ENCODE results near the gene IL1RAPL1.

Gene IL1RAPL1

DNA sequence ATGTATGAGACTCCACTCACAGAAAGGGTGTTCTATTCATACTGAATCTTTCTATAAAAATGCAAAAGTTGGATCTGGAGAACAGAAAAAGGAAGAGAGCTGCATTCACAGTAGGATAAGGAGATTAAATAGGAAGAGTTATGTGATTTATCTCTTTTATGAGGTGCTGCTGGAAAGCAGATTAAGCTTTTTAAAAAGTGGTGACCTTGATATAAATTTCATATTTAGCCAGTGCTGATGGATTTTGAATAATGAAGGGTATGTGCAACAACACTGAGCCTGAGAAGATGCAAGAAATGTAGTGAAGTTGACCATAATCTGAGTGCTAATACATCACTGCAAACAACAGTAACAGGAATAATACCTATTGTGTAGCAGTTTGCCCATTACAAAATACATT, 795.6 kb downstream of the IL1RAPL1 start:
- no peak overlapping the region for H3K4me3 ChIP-seq (ENCODE audit: low read length in 2 of 2)
- H3K4me1 ChIP-seq (ENCODE audit: control insufficient read depth, insufficient read depth, low read length) = no peaks in the 10 kb centered on the region
- no peaks in the 10 kb centered on the region for H3K36me3 ChIP-seq (ENCODE audit: control insufficient read depth in 2 of 2, insufficient read depth in 2 of 2, low read length in 2 of 2)
- no peak overlapping the region for H3K9ac ChIP-seq (ENCODE audit: low read length in 2 of 2)
- peaks cover 0 to 3% of the 10 kb centered on the region in 2 donors for H3K9me3 ChIP-seq (ENCODE audit: control insufficient read depth in 2 of 2, low read length in 2 of 2)
- H3K27ac ChIP-seq (ENCODE audit: low read length) = no peak overlapping the region
- H3K27me3 ChIP-seq (ENCODE audit: control insufficient read depth in 1 of 2, insufficient read depth in 2 of 2, low read length in 2 of 2) = no peaks in the 10 kb centered on the region

DNA sequence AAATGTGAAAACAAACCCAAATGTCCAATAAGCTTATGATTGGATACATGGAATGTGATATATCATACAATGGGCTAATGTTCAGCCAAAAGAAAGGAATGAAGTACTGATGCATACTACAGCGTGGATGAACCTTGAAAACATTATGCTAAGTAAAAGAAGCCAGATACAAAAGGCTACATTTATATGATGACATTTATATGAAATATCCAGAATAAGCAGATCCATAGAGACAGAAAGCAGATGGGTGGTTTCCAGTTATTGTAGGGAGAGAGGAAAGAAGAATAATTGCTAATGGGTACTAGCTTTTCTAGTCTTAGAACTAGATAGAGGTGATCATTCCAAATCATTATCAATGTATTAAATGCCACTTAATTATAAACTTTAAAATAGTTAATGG, 801.3 kb downstream of the IL1RAPL1 start:
- Histone ChIP-seq H3K9me3 (ENCODE audit: control insufficient read depth in 2 of 2, low read length in 2 of 2) (no peaks in the 10 kb centered on the region), H3K9ac (ENCODE audit: low read length in 2 of 2) (no peak overlapping the region), H3K27me3 (ENCODE audit: control insufficient read depth in 1 of 2, insufficient read depth in 2 of 2, low read length in 2 of 2) (no peaks in the 10 kb centered on the region), H3K36me3 (ENCODE audit: control insufficient read depth in 2 of 2, insufficient read depth in 2 of 2, low read length in 2 of 2) (no peaks in the 10 kb centered on the region), H3K4me1 (ENCODE audit: control insufficient read depth, insufficient read depth, low read length) (no peaks in the 10 kb centered on the region), H3K4me3 (ENCODE audit: low read length in 2 of 2) (no peak overlapping the region), H3K27ac (ENCODE audit: low read length) (no peak overlapping the region)

DNA sequence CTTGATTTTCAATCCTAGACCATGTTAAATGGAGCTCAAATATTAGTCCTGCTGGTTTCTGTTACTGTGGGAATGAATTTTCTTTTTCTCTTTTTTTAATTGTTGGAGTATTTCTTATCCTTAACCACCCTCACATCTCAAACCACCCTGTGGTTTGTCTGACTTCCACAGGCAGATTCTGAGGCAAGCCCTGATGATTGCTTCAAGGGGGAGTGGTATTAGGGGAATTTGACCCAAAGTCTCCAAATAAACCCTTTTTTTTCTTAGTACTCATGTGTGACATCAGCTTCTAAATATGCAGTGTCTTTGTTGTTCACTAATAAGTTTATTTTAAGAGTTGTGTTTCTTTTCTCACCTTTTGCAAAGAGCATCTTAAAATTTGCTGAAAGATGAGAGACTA, 810.3 kb downstream of the IL1RAPL1 start:
- Histone ChIP-seq H3K4me3 (ENCODE audit: low read length in 2 of 2) (no peak overlapping the region), H3K27me3 (ENCODE audit: control insufficient read depth in 1 of 2, insufficient read depth in 2 of 2, low read length in 2 of 2) (no peaks in the 10 kb centered on the region), H3K36me3 (ENCODE audit: control insufficient read depth in 2 of 2, insufficient read depth in 2 of 2, low read length in 2 of 2) (no peaks in the 10 kb centered on the region), H3K9me3 (ENCODE audit: control insufficient read depth in 2 of 2, low read length in 2 of 2) (no peaks in the 10 kb centered on the region), H3K27ac (ENCODE audit: low read length) (no peak overlapping the region), H3K4me1 (ENCODE audit: control insufficient read depth, insufficient read depth, low read length) (no peaks in the 10 kb centered on the region), H3K9ac (ENCODE audit: low read length in 2 of 2) (no peak overlapping the region)

DNA sequence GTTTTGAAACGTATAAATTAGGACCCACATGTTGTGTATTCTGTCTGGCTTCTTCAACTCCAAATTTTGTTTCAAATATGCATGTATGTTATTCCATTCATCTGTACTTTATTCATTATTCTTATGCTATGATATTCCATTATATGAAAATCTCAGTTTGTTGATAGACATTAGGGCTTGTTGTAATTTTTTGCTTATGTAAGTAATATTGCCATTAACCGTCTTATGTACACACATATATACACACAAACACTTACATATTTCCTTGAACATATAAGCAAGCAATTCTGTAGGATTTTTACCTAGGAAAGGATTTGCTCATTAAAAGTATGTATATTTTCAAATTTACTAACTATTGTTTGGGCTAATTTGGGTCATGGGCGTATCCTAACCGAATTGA, 820.1 kb downstream of the IL1RAPL1 start:
- no peak overlapping the region for H3K4me3 ChIP-seq (ENCODE audit: low read length in 2 of 2)
- no peak overlapping the region for H3K9ac ChIP-seq (ENCODE audit: low read length in 2 of 2)
- H3K27ac ChIP-seq (ENCODE audit: low read length) = no peak overlapping the region
- H3K9me3 ChIP-seq (ENCODE audit: control insufficient read depth in 2 of 2, low read length in 2 of 2) = no peaks in the 10 kb centered on the region
- H3K4me1 ChIP-seq (ENCODE audit: control insufficient read depth, insufficient read depth, low read length) = no peaks in the 10 kb centered on the region
- no peaks in the 10 kb centered on the region for H3K36me3 ChIP-seq (ENCODE audit: control insufficient read depth in 2 of 2, insufficient read depth in 2 of 2, low read length in 2 of 2)
- H3K27me3 ChIP-seq (ENCODE audit: control insufficient read depth in 1 of 2, insufficient read depth in 2 of 2, low read length in 2 of 2) = no peaks in the 10 kb centered on the region

DNA sequence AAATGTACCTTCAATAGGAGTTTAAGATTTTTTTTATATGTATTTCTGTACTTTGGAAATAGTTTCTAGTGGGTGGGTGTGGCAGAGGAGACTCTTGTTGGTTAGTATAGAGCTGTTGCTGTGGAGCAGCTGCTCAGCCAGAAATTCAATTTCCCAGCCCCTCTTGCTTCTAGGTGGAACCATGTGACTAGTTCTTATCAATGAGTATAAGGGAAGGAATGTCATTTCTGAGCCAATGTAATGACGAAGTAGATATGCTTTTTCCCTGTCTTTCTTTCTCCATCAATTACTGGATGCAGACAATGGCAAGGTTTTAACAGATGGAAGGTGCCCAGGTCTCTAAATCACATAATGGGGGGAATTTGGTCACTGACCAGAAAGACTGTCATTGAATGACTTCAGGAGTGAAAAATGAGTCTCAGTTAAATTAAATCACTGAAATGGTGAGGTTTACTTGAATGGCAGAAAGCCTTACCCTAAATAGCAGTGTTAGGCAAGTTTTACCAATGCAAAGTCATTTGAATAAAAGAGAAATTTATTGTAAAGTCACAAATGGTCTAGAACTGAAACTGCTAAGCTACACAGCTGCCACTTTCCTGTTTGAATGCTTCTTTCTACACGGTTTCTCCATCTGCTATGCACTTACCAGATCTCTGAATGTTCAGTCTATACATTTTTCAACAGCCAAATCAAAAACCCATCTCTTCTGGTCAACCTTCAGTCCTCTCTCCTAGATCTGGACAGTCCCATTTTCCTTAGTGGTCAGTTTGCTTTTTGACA, 832.7 kb downstream of the IL1RAPL1 start:
- Histone ChIP-seq H3K27ac (ENCODE audit: low read length) (no peak overlapping the region), H3K4me3 (ENCODE audit: low read length in 2 of 2) (no peak overlapping the region), H3K4me1 (ENCODE audit: control insufficient read depth, insufficient read depth, low read length) (no peaks in the 10 kb centered on the region), H3K9me3 (ENCODE audit: control insufficient read depth in 2 of 2, low read length in 2 of 2) (no peaks in the 10 kb centered on the region), H3K27me3 (ENCODE audit: control insufficient read depth in 1 of 2, insufficient read depth in 2 of 2, low read length in 2 of 2) (no peaks in the 10 kb centered on the region), H3K36me3 (ENCODE audit: control insufficient read depth in 2 of 2, insufficient read depth in 2 of 2, low read length in 2 of 2) (no peaks in the 10 kb centered on the region), H3K9ac (ENCODE audit: low read length in 2 of 2) (no peak overlapping the region)

- Histone ChIP-seq H3K36me3 (ENCODE audit: control insufficient read depth in 2 of 2, insufficient read depth in 2 of 2, low read length in 2 of 2) (no peaks in the 10 kb centered on the region), H3K9ac (ENCODE audit: low read length in 2 of 2) (no peak overlapping the region), H3K4me1 (ENCODE audit: control insufficient read depth, insufficient read depth, low read length) (no peaks in the 10 kb centered on the region), H3K4me3 (ENCODE audit: low read length in 2 of 2) (no peak overlapping the region), H3K27ac (ENCODE audit: low read length) (no peak overlapping the region), H3K9me3 (ENCODE audit: control insufficient read depth in 2 of 2, low read length in 2 of 2) (no peaks in the 10 kb centered on the region), H3K27me3 (ENCODE audit: control insufficient read depth in 1 of 2, insufficient read depth in 2 of 2, low read length in 2 of 2) (no peaks in the 10 kb centered on the region)
These were observed 834.8 kb downstream of the IL1RAPL1 start for GRCh38 chrX:29422034-29422433.

- Histone ChIP-seq H3K27ac (ENCODE audit: low read length) (no peak overlapping the region), H3K9ac (ENCODE audit: low read length in 2 of 2) (no peak overlapping the region), H3K36me3 (ENCODE audit: control insufficient read depth in 2 of 2, insufficient read depth in 2 of 2, low read length in 2 of 2) (no peaks in the 10 kb centered on the region), H3K27me3 (ENCODE audit: control insufficient read depth in 1 of 2, insufficient read depth in 2 of 2, low read length in 2 of 2) (no peaks in the 10 kb centered on the region), H3K9me3 (ENCODE audit: control insufficient read depth in 2 of 2, low read length in 2 of 2) (no peaks in the 10 kb centered on the region), H3K4me3 (ENCODE audit: low read length in 2 of 2) (no peak overlapping the region), H3K4me1 (ENCODE audit: control insufficient read depth, insufficient read depth, low read length) (no peaks in the 10 kb centered on the region)
These were observed 844.6 kb downstream of the IL1RAPL1 start for GRCh38 chrX:29431895-29432294.

GRCh38 chrX:29432534-29432933, 845.3 kb downstream of the IL1RAPL1 start:
- no peak overlapping the region for H3K4me3 ChIP-seq (ENCODE audit: low read length in 2 of 2)
- H3K9me3 ChIP-seq (ENCODE audit: control insufficient read depth in 2 of 2, low read length in 2 of 2) = no peaks in the 10 kb centered on the region
- no peaks in the 10 kb centered on the region for H3K36me3 ChIP-seq (ENCODE audit: control insufficient read depth in 2 of 2, insufficient read depth in 2 of 2, low read length in 2 of 2)
- H3K4me1 ChIP-seq (ENCODE audit: control insufficient read depth, insufficient read depth, low read length) = no peaks in the 10 kb centered on the region
- no peaks in the 10 kb centered on the region for H3K27me3 ChIP-seq (ENCODE audit: control insufficient read depth in 1 of 2, insufficient read depth in 2 of 2, low read length in 2 of 2)
- H3K27ac ChIP-seq (ENCODE audit: low read length) = no peak overlapping the region
- no peak overlapping the region for H3K9ac ChIP-seq (ENCODE audit: low read length in 2 of 2)

GRCh38 chrX:29434939-29435338, 847.7 kb downstream of the IL1RAPL1 start:
- H3K36me3 ChIP-seq (ENCODE audit: control insufficient read depth in 2 of 2, insufficient read depth in 2 of 2, low read length in 2 of 2) = no peaks in the 10 kb centered on the region
- no peaks in the 10 kb centered on the region for H3K27me3 ChIP-seq (ENCODE audit: control insufficient read depth in 1 of 2, insufficient read depth in 2 of 2, low read length in 2 of 2)
- H3K27ac ChIP-seq (ENCODE audit: low read length) = no peak overlapping the region
- no peak overlapping the region for H3K9ac ChIP-seq (ENCODE audit: low read length in 2 of 2)
- no peaks in the 10 kb centered on the region for H3K9me3 ChIP-seq (ENCODE audit: control insufficient read depth in 2 of 2, low read length in 2 of 2)
- no peak overlapping the region for H3K4me3 ChIP-seq (ENCODE audit: low read length in 2 of 2)
- no peaks in the 10 kb centered on the region for H3K4me1 ChIP-seq (ENCODE audit: control insufficient read depth, insufficient read depth, low read length)

GRCh38 chrX:29435396-29435795, 848.1 kb downstream of the IL1RAPL1 start:
- Histone ChIP-seq H3K4me3 (ENCODE audit: low read length in 2 of 2) (no peak overlapping the region), H3K27me3 (ENCODE audit: control insufficient read depth in 1 of 2, insufficient read depth in 2 of 2, low read length in 2 of 2) (no peaks in the 10 kb centered on the region), H3K27ac (ENCODE audit: low read length) (no peak overlapping the region), H3K36me3 (ENCODE audit: control insufficient read depth in 2 of 2, insufficient read depth in 2 of 2, low read length in 2 of 2) (no peaks in the 10 kb centered on the region), H3K4me1 (ENCODE audit: control insufficient read depth, insufficient read depth, low read length) (no peaks in the 10 kb centered on the region), H3K9ac (ENCODE audit: low read length in 2 of 2) (no peak overlapping the region), H3K9me3 (ENCODE audit: control insufficient read depth in 2 of 2, low read length in 2 of 2) (no peaks in the 10 kb centered on the region)

DNA sequence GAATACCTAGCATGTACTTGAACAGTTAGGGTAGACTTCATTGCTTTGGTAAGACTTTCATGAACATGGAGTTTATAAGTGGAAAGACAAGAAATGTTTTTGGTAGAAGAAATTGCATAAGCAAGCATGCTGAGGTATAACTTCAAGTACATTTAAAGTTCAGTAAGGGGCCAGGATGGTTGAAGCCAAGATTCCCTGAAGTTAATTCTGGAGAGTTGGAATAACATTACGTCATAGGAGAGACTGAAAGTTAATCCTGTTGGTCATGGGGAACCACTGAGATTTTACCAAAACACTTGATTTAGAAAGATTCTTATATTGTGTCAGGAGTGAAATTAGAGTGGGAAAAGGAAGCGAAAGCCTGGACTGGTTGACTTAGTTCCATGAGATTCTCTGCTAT, 860.6 kb downstream of the IL1RAPL1 start:
- H3K9me3 ChIP-seq (ENCODE audit: control insufficient read depth in 2 of 2, low read length in 2 of 2) = no peaks in the 10 kb centered on the region
- no peaks in the 10 kb centered on the region for H3K4me1 ChIP-seq (ENCODE audit: control insufficient read depth, insufficient read depth, low read length)

More for the DNA sequence above, 860.6 kb downstream of the IL1RAPL1 start:
- Histone ChIP-seq H3K27me3 (ENCODE audit: control insufficient read depth in 1 of 2, insufficient read depth in 2 of 2, low read length in 2 of 2) (no peaks in the 10 kb centered on the region), H3K36me3 (ENCODE audit: control insufficient read depth in 2 of 2, insufficient read depth in 2 of 2, low read length in 2 of 2) (no peaks in the 10 kb centered on the region), H3K4me3 (ENCODE audit: low read length in 2 of 2) (no peak overlapping the region), H3K9ac (ENCODE audit: low read length in 2 of 2) (no peak overlapping the region), H3K27ac (ENCODE audit: low read length) (no peak overlapping the region)

Measured in stomach smooth muscle (tissue), 2 donors.